HG02840 (cell line): Measurements from ENCODE around the gene DPF3.

Source experiments
- ATAC-seq: cut with Tn5 transposase; IDR thresholded peaks from one replicate; pipeline ENCODE4 v1.9.1; 2021; ENCODE audit warnings: mild to moderate bottlenecking, moderate library complexity, moderate number of reproducible peaks; ENCODE audit not compliant: unreplicated experiment, low FRiP score

The DPF3 gene

DNA sequence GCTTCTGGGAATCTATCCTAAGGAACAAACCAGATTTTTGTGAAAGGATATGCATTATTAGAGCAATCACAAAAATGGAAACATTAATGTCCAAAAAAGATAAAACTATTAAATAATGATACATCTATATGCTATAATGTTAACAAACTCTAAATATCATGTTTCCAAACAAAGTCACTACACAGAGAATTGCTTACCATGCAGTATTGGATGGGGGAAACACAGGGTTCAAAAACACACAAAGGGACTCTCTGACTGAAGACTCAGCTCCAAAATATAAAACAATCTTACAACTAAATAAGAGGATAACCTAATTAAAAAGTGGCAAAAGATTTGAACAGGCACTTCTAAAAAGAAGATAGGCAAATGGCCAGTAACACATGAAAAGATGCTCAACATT lies 304.2 kb downstream of the DPF3 start:
- no peak for ATAC-seq

DNA sequence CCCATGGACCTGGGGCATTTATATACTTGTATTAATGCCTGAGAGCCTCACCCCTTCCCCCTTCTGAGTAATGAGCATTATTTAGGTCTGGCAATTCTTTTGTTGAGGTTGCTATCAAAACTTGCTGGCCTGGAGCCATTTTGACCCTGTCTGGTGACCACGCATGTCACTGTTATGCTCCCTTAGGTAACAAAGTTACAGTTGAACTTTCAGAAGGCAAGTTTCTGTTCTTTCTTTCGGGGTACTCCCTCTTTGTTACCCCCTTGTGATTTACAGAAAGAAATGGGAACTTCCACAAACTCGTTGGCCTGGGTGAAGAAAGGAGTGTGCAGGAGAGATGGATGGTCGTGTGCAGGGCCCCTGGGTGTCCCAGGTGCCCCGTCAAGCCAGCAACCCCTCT lies 305.4 kb downstream of the DPF3 start:
- ATAC-seq: no peak

DNA sequence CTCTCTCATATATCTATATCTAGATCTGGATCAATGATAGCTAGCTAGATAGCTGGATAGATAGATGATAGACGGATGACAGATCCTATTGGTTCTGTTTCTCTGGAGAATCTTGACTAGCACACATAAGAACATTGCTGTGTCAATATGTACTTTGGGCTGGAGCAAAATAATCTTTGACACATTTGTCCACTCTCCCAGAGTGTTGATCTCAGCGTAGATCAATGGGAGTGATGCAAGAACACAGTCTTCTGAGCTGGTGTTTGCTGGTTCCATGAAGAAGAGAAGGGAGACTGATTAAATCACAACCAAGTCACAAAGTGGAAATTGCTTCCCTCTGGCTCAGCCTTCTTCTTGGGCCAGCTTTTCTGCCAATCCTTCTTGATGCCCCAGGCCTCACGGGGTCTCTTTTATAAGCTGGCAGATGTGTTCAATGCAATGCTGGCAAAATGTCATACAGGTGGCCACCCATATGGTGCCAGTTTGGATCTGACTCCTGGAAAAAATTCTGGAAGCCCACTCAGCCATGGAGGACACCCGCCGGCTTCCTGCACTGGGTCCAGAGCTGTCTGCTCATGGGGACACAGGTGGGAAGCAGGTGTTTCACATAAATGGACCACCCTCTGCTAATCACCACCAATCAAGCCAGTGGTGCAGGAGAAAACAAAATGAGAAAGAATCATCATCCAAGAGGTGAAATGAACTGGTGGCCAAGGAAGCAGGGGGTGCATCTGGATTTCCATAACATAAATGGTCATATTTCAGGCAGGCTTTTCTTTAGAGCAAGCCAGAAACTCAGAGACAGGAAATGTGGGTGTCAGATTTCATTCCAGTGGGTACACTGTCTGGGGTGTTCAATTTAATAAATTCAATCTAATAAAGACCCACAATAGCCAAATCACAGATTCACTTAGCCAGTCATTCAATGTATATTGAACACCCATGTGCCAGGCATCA lies 310.3 kb downstream of the DPF3 start:
- ATAC-seq: no peak

DNA sequence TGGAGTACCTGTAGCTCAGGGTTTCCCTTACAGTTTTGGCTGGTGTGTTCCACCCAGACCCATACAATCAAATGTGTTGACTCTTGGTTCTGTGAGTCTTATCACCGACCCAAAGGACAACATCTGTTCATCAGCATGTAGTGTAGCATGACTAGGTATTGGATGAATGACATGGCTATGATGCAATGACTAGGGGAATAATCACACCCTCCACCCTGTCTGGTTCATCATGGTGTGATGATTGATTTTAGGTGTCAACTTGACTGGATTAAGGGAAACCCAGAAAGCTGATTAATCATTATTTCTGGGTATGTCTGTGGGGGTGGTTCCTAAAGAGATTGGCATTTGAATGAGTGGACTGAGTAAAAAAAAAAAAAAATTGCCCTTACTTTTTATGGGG lies 311.3 kb downstream of the DPF3 start:
- ATAC-seq: no peak

DNA sequence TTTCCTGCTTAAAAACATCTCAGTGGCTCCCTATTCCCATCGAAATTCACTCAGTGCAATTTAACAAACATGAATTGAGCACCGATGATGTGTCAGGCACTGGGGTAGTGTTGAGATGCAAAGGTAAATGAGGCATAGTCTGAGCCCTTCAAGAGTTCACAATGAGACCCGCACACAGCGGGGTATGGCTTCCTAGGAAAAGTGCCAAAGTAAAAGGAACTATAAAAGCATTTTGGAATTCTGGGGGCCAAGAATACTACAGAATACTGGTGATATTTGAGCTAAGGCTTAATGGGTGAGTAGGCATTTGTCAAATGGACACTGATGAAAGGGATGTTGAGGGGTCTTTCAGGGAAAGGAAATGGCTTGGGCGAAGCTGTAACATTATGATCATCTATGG lies 315.4 kb downstream of the DPF3 start:
- no peak for ATAC-seq

DNA sequence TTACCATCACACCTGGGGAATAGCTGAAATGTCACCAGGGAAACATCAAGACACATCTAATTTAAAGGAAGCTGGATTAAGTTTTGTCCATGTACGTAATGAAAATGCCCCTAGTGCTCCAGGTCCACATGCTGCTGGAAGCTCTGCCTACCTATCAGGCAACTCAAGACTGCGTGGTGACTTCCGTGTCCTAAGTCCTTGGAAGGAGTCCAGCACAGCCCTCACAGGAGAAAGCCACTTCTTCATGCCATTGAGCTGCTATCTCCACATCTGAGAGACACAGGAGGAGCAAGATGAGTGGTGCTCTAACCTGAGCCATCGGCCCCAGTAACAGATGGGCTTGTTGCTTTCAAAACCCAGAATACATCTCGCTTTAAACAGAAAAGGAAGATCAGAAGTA lies 316.4 kb downstream of the DPF3 start:
- ATAC-seq: no peak

DNA sequence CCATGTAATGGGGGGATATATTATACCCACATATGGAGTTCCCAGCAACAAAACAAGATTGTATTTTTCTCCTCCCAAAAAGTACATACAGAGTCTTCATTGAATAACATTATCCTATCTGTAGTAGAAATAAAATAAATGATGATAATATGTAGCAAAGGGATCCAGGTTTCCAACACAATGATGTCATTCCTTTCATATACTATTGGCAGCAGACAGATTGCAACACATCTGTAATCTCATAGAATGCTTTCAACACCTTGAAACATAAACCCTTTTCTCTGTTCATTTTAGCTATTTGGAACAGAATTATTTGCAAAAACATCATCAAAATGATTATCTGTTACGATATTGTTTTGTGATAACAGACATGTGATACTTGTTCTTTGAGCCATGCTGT lies 317.6 kb downstream of the DPF3 start:
- ATAC-seq: no peak

DNA sequence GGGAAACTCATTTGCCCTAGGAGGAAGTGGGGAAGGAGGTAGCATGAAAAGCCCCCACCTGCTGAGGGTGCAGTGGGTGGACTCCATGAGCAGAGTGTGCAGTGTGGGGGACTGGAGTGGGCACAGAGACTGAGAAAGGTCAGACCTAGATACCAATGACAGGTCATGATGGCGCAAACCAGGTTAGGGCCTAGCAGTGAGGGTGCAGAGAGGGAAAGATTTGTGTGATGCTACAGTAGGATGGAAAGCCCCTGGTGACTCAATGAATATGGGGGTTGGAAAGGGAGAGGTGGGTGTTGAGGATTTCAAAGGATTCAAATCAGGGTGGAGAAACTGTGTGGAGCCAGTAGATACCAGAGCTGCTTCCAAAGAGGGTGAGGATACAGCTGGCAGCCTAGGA lies 319.2 kb downstream of the DPF3 start:
- no peak for ATAC-seq

DNA sequence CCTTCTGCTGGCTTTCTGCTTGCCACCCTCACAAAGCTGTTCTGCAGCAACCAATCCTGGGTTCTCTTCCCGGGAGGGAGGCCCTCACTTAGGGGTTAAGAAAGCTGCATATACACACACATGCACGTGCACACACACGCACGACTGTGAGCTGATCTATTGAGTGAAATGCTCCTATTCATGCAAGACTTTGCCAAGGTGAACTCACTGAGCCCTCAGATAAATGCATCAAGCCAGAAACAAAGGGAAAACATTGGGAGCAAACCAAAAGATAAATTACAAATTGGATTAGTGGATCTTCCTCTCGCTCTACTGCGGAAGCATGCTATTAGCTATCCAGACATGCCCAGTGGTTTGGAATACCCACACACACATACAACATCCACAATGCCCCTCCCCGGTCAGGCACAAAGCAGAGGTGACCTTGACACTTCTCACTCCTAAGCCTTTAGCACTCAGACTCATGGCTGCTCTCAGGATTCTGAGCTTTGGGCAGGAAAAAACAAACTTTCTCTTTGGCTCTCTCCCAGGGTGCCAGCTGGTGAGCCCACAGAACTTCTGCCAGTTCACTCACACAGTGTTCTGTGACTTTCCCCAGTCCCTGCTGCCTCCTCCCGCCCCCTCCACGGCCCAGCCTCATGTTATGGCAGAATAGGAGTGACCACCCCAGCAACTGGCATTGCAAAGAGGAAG lies 320.0 kb downstream of the DPF3 start:
- no peak for ATAC-seq
